Epithelial cell of esophagus (primary cell): ENCODE data around the gene TAPBP.

Experiments
- DNase-seq: peaks from one replicate; pipeline ENCODE4 v3.0.0; 2010; ENCODE audit warnings: low read depth
- H3K4me3 ChIP-seq: 2 replicates; pipeline ENCODE4 v1.5.1; 2011; ENCODE audit warnings: mild to moderate bottlenecking, low read length, control low read depth
- TF ChIP-seq, protein P1 (sequence below): IDR thresholded peaks from 2 replicates; pipeline ENCODE4 v1.5.1; 2011; ENCODE audit warnings: low read depth, mild to moderate bottlenecking, low read length, control low read depth, inconsistent platforms; ENCODE audit not compliant: insufficient read depth; ENCODE audit errors: missing control alignments

TAPBP gene

GRCh38 chr6:33314515-33314942, 651 bp upstream of the TAPBP start:
- H3K4me3 ChIP-seq = peak overlapping the region; percentile 90
- TF ChIP-seq, protein P1, sequence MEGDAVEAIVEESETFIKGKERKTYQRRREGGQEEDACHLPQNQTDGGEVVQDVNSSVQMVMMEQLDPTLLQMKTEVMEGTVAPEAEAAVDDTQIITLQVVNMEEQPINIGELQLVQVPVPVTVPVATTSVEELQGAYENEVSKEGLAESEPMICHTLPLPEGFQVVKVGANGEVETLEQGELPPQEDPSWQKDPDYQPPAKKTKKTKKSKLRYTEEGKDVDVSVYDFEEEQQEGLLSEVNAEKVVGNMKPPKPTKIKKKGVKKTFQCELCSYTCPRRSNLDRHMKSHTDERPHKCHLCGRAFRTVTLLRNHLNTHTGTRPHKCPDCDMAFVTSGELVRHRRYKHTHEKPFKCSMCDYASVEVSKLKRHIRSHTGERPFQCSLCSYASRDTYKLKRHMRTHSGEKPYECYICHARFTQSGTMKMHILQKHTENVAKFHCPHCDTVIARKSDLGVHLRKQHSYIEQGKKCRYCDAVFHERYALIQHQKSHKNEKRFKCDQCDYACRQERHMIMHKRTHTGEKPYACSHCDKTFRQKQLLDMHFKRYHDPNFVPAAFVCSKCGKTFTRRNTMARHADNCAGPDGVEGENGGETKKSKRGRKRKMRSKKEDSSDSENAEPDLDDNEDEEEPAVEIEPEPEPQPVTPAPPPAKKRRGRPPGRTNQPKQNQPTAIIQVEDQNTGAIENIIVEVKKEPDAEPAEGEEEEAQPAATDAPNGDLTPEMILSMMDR = no peak
- DNase-seq = peak; percentile 86

DNA sequence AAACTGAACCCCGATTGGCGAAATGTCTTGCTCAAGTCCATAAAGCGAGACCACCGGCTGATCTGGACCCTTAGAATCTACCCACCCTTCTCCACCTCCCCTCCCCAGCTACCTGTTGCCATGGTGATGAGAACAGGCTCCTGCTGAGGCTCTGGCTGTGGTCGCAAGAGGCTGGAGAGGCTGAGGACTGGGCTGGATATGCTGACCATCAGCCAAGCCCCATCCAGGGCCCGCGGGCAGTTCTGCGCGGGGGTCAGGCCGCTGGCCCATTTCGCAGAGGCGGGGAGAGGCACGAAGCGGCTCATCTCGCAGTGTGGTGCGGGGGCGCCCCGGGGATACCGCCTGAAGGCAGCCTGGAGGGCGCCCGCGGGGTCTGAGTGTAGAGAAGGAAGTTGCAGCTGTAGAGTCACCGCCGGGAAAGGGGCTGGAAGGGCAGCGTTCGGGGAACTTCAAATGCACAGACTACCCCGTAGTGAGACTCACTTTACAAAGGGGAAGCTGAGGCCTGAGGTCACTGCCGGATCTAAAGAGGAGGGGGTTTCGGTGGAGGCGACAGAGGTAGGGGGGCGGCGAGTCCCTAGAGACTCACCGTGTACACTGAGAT, 671 bp downstream of the TAPBP start:
- TF ChIP-seq, protein P1 = no peak
- H3K4me3 ChIP-seq = peak overlapping the region; percentile 90
- no peak for DNase-seq

GRCh38 chr6:33312361-33313104, 1.3 kb downstream of the TAPBP start:
- TF ChIP-seq, protein P1 = no peak
- peak overlapping the region; percentile 90 for H3K4me3 ChIP-seq
- DNase-seq = peak; percentile 91

DNA sequence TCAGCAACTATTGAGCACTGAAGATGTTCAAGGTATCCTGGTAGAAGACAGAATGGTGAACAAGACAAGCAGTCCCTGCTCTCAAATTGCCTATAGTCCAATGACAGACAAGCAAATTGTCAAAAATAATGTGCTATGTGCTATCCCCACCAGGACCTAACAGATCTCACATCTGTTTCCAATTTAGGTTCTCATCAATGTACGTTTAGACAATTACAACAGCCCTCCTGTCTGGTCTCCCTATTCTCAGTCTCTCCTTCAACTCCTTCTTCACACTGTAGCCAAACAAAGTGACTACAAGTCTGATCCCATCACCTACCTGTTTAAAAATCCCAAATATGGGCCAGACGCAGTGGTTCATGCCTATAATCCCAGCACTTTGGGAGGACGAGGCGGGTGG, 7.5 kb downstream of the TAPBP start:
- no peak for DNase-seq
- TF ChIP-seq, protein P1 = no peak

GRCh38 chr6:33305052-33305451, 8.8 kb downstream of the TAPBP start:
- DNase-seq = no peak
- no peak overlapping the region for H3K4me3 ChIP-seq
- TF ChIP-seq, protein P1 = no peak

More for the DNA sequence above, 7.5 kb downstream of the TAPBP start:
- no peak overlapping the region for H3K4me3 ChIP-seq

DNA sequence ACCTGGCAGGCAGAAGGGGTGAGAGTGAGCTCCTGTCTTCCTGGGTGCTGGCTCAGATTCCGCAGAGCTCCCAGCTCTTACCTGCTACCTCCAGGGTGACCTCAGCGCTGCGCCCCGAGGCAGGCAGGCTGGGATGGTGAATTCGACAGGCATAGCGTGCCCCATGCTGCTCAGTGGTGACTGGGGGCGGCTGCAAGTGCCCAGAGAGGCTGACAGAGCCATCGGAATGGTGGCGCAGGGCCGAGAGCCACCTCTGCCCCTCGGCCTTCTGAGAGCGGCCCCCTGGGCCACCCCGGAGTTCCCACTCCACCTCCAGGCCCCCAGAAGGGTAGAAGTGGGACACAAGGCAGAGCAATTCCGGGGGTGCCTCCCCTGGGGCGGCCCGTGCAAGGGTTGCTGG, 9.7 kb downstream of the TAPBP start:
- DNase-seq = no peak
- no peak overlapping the region for H3K4me3 ChIP-seq
- TF ChIP-seq, protein P1 = no peak

- no peak overlapping the region for H3K4me3 ChIP-seq
- TF ChIP-seq, protein P1 = no peak
- no peak for DNase-seq
Observed at GRCh38 chr6:33301877-33302276, 12.0 kb downstream of the TAPBP start.
